CD4-positive, alpha-beta T cell treated with Interleukin-4 for 1 hour (primary cell): ENCODE results near the gene CPTP.

Experiments used
- DNase-seq, 2 donors: peaks; one replicate each; pipeline ENCODE4 v3.0.0-alpha.2; 2020 to 2022

The CPTP gene

DNA sequence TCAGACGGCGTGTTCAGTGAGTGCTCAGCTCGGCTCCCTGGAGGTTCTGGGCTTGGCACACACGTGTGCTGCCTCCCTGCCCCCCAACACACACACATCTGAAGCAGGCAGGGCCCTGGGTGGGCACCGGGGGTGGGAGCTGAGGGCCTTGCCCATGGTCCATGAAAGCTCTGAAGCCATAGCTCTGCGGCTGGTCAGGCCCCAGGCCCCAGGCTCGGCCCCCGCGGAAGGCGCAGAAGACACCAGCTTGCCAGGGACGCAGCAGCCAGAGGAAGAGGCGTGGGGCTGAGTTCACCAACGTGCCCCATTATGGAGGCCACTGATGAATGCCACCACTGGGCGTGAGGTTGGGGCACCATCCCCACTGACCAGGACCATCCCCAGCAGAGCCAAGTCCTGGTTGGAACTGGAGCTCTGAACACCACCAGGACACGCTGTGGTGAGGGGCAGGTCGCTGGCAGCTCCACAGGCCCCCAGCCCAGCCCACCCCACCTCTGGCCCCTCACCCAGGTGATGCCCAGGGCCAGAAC is 46.2 kb downstream of the CPTP start:
- no peak for DNase-seq

DNA sequence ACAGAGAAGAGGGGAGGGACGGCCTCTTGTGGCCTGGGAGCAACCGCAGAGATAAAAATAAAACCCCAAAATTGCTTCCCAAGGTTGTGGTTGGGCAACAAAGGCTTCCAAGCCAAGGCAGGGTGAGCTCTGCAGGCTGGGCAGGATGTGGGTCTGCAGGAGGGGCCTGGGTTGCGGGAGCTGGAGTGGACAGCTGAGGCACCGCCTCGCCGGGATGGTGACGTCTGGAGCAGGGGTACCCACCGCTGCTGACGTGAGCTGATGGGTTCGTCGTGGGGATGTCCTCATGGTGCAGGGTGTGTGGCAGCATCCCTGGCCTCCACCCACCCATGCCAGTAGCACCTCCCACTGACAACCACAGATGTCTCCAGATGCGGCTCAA is 46.8 kb downstream of the CPTP start:
- peak; percentile 84 to 86 for DNase-seq

DNA sequence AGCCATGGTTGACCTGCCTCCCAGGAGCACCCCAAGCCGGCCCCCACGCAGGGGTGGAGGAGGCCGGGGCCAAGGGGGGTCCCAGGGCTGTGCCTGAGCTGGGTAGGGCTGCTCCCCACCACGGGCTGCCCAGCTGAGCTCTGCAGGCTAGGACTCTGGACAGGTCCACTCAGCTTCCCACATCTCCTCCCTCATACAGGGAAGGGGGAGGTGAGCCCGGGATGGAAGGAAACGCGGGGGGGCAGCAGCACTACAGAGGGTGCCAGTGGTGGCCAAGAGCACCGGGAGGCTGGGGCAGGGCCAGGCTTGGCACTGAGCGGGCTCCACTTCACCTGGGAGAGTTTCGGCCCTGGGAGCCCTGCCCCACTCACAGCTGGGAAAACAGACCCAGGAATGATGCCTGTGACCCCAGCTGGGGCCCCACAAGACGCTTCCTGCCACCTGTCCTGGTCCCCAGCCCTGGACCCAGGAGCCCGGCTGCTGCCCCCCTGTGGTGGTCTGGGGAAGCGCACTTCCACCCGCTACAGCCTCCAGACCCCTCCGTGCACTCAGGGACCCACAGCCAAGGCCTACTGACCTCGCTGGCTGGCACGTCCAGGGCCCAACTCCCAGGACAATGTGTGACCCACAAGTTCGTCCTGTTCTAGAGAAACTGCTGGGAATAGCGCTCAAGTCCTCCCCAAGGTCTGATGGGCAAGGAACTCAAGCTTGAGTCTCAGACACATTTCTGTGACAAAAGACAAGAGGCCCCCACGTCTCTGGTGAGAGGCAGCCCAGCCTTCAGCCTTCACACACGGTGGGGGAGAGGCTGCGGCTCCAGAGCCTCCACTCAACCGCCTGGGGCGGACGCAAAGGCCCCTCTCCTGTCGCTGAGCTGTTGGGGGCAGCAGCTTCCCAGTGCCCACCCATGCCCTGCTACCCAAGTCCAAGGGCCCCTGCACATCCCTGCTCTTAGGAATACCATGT is 47.4 kb downstream of the CPTP start:
- DNase-seq, result peak; percentile 70 to 76

DNA sequence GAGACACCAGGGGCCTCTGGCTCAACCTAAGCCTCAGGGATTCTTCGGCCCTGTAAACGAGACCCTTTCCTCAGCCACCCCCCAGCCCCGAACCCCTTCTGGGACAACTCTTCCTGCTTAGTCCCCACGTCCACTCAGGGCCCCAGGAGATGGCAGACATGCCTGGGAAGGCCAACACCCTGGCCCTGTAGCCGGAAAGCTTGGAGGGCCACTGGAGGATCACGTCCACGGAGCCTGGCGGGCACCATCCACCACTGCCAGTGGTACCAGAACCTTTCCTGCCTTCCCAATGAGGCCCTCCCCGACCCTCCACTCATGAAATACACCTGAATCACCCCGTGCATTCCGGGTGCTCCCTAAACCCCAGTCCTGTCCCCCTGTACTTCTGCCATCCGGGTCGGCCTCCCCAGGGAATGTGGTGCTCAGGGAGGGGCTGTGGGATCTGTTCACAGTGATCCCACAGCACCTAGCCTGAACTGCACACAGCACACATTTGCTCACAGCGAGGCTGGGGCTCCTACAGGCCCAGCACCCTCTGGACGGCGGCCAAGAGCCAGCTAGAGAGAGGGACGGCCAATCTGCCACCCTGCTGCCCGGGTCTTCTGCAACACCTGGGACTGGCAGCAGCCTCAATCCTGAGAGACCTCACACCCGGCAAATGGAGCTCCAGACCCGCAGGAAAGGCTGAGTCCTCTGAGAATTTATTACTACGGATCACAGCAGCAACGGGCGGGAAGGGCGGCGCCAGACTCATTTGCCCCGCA is 48.6 kb downstream of the CPTP start:
- DNase-seq, result no peak

DNA sequence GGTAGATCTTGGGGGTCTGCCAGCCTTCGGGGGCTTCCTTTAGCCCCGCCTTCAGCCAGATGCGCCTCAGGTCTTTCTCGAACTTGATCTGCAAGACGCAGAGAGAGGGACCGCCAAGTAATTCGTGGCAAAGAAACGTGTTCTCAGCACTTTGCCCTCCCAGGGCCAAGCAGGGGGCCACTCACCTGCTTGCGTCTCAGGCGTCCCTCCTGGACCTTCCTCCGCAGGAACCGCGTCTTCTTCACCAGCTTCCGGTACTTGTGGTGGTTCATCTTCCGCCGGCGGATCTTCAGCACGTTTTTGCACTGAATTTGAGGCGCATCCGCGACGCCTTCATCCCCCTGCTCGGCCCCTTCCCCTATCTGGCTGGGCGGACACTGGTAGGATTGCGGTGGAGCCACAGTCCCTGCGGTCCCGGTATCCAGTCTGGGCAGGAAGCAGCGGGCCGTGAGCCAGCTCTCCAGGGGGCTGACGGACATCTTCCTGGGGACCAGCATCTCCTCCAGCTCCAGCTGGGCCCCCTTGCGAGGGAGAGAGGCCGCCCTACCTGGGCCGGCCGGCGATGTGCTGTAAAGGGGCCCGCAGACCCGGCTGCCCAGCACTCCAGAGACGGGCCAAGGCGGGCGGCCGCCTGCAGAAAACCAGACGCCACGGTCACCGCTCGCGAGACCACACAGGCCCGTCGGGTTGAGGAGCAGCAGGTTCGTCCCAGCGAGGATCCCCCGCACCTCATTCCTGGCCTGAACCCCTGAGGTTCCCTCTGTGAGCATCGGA is 49.4 kb downstream of the CPTP start:
- no peak for DNase-seq

DNA sequence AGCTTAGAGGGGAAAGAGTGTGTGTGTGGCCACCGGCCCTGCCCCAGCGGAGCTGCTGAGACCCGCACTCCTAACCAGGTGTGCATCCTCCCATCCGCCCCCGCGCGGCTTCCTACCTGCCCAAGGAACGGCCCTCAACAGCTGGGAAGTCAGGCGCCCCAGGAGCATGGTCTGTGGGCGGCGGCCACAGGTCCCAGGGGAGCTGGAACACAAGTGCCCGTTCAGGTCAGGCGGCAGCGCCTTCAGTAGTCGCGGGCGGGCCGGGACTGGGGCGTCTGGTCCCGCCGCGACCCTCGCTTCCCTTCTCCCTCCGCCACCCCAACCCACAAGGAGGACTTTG is 50.0 kb downstream of the CPTP start:
- DNase-seq, result no peak

DNA sequence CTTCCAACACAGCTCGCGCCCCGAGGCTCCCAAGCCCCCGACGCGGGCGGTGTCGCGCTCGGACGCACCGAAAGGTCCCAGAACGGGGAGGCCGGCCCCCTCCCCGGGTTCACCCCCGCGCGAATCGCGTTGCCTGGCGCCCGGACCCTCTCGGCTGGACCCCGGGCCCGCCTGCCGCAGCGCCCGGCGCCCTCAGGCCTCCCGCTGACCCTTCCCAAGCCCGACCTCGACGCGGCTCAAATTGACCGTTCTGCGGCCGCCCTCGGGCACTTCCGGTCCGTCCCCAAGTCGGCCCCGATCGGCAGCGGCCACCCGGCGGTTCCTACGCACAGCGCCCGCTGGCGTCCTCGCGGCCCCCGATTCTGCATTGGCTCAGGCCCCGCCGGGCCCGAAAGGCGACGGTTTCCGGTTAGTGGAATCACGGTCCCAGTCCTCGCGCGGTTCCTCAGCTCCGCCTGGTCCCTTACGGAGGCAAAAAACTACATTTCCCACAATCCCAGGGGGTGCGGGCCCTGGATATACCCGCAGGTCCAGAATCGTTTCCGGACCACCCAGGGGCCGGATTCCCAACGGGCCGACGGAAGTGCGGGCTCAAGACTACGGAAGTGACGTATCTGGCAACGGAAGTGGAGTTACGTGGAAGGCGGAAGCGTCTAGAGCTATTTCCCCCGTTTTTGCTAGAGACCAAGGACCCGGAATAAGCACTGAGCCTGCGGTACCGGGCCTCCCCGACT is 50.5 kb downstream of the CPTP start, which contains the start of gene AURKAIP1:
Gene AURKAIP1, minus strand, starts transcription at position 279 of the 734 bp plus-strand sequence. CDS start 451 bp downstream, outside the sequence.
- peak; percentile 99 for DNase-seq

DNA sequence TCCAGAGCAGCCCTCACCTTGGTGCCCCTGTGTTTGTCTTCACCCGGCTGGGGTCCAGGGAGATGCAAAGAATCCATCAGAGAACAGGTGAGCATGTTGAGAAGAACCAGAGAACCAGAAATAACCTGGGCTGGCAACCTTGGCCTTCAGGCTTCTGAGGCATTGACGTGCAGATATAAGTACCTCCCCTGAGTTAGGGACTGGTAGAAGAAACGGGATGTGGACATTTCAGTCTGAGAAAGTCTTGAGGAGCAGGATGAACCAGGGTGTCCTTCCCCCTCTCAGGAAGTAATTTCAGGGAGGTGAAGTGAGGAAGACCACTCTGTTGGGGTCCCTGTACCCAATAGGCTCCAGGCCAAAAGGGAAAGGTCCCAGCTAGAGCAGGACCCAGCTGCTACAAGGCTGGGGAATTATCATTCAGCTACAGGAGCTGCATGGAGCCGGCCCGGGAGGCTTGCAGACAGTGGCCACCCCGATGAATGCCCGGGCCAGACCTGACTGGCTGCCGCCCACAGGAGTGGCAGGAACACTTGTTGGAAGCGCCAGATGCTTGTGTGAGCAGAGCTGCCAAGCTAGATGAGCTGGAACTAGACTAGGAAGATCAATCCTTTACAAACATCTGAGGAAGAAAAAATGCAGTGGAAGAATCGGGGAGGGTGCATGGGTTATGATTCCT is 52.1 kb downstream of the CPTP start:
- no peak for DNase-seq

DNA sequence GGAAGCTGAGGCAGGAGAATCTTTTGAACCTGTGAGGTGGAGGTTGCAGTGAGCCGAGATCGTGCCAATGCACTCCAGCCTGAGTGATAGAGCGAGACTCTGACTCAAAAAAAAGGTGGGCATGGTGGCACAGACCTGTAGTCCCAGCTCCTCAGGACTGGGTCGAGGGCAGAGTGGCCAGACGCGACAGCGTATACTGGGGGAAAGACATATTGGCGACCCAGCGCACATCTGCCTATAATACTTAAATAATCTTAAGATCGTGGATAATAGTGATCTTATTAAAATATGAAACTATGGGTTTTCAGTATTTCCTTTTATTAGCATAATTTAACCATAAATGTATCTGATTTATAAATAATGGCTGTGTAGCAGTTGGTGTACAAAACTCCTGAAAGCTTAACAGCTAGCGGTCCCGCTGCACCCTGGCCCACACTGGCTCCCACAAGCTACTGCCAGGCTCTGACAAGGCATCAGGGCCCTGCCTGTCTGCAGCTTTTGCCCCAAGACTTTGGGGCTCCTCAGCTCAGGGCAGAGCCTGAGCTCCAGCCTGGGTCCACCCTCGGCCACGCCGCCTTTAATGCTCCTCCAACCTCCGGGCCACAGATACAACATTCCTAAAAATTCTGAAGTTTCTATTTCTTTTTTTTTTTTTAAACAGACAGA is 53.1 kb downstream of the CPTP start:
- DNase-seq, result no peak
